CD14-positive monocyte (primary cell): ENCODE measurements around the gene CNTN5. TPM values are rescaled to one million over a fixed set of nuclear protein-coding genes. Genes with fewer than 3 reads are reported as not detected.

ENCODE experiments used
- DNase-seq, 3 donors: peaks; one replicate each; pipeline ENCODE4 v3.0.0-alpha.2; 2011 to 2022
- H2AFZ ChIP-seq: 2 replicates; pipeline ENCODE4 v1.6.0; 2012; ENCODE audit warnings: mild to moderate bottlenecking, low read depth, low read length, inconsistent platforms; ENCODE audit not compliant: insufficient read depth, poor library complexity, severe bottlenecking
- H3K27ac ChIP-seq, 2 donors: 1 replicate in 1 of 2; 2 replicates in 1 of 2; pipeline ENCODE4 v1.5.1; 2012 to 2013; ENCODE audit warnings: low read length in 2 of 2, control low read depth in 1 of 2, inconsistent platforms in 1 of 2, low read depth in 1 of 2, mild to moderate bottlenecking in 1 of 2
- H3K27me3 ChIP-seq, 2 donors: one replicate each; pipeline versions ENCODE4 v1.6.0 to v1.6.1; 2011 to 2013; ENCODE audit warnings: low read length in 2 of 2; ENCODE audit not compliant: control insufficient read depth in 2 of 2, insufficient read depth in 2 of 2
- H3K36me3 ChIP-seq, 2 donors: replicated peaks in 1 of 2; 1 replicate in 1 of 2; 2 replicates in 1 of 2; pipeline versions ENCODE4 v1.5.1 to v1.6.1; 2012 to 2013; ENCODE audit warnings: low read length in 2 of 2, control low read depth in 1 of 2, inconsistent platforms in 1 of 2, mild to moderate bottlenecking in 1 of 2; ENCODE audit not compliant: insufficient read depth in 2 of 2, control insufficient read depth in 1 of 2
- H3K4me1 ChIP-seq, 2 donors: 1 replicate in 1 of 2; 2 replicates in 1 of 2; pipeline versions ENCODE4 v1.5.1 to v1.6.1; 2012 to 2013; ENCODE audit warnings: low read length in 2 of 2, control low read depth in 1 of 2, inconsistent platforms in 1 of 2, mild to moderate bottlenecking in 1 of 2, moderate library complexity in 1 of 2; ENCODE audit not compliant: insufficient read depth in 2 of 2, control insufficient read depth in 1 of 2
- H3K4me2 ChIP-seq: replicated peaks from 2 replicates; pipeline ENCODE3; 2012; ENCODE audit warnings: low read length, moderate library complexity, mild to moderate bottlenecking; ENCODE audit not compliant: poor library complexity, severe bottlenecking; ENCODE audit errors: extremely low read depth
- H3K4me3 ChIP-seq, 3 experiments: fragments of 200-600 bp in 1 of 3; sonication (generic) in 1 of 3; replicated peaks in 1 of 3; 1 replicate in 2 of 3; 2 replicates in 1 of 3; pipeline ENCODE4 v1.5.1; 2011 to 2013; ENCODE audit warnings: low read length in 3 of 3, mild to moderate bottlenecking in 3 of 3, control low read depth in 2 of 3, low read depth in 2 of 3, inconsistent platforms in 1 of 3, moderate library complexity in 1 of 3
- H3K79me2 ChIP-seq: 2 replicates; pipeline ENCODE4 v1.6.0; 2012; ENCODE audit warnings: mild to moderate bottlenecking, control low read depth, inconsistent platforms, low read length, moderate library complexity; ENCODE audit not compliant: insufficient read depth
- H3K9ac ChIP-seq: 2 replicates; pipeline ENCODE4 v1.6.0; 2017; ENCODE audit warnings: low read length, mild to moderate bottlenecking; ENCODE audit not compliant: insufficient read depth, poor library complexity, severe bottlenecking
- H3K9me3 ChIP-seq, 2 donors: replicated peaks in 1 of 2; 1 replicate in 1 of 2; 2 replicates in 1 of 2; pipeline versions ENCODE4 v1.5.1 to v1.6.1; 2012 to 2013; ENCODE audit warnings: low read length in 2 of 2, control low read depth in 1 of 2; ENCODE audit not compliant: control insufficient read depth in 1 of 2, insufficient read depth in 1 of 2
- H4K20me1 ChIP-seq: 2 replicates; pipeline ENCODE4 v1.6.0; 2012; ENCODE audit warnings: mild to moderate bottlenecking, low read length, control low read depth, moderate library complexity; ENCODE audit not compliant: insufficient read depth
- H3K27ac Mint-ChIP-seq, 7 donors: one replicate each; pipeline ENCODE4 v1.8.0; 2020; ENCODE audit warnings: mild to moderate bottlenecking in 7 of 7, mixed read lengths in 7 of 7, moderate library complexity in 6 of 7, inconsistent platforms in 2 of 7
- H3K27me3 Mint-ChIP-seq, 3 donors: one replicate each; pipeline ENCODE4 v1.8.0; 2021 to 2022; ENCODE audit warnings: low read depth in 3 of 3, mild to moderate bottlenecking in 3 of 3, mixed read lengths in 3 of 3, moderate library complexity in 3 of 3, inconsistent platforms in 1 of 3
- H3K36me3 Mint-ChIP-seq, 2 donors: one replicate each; pipeline ENCODE4 v1.8.0; 2020; ENCODE audit warnings: mixed read lengths in 2 of 2, inconsistent platforms in 1 of 2, mild to moderate bottlenecking in 1 of 2
- H3K4me1 Mint-ChIP-seq: one replicate; pipeline ENCODE4 v1.8.0; 2020; ENCODE audit warnings: mild to moderate bottlenecking, mixed read lengths
- H3K4me3 Mint-ChIP-seq, 2 donors: one replicate each; pipeline ENCODE4 v1.8.0; 2020; ENCODE audit warnings: mild to moderate bottlenecking in 2 of 2, mixed read lengths in 2 of 2, moderate library complexity in 1 of 2
- H3K9me3 Mint-ChIP-seq, 7 donors: one replicate each; pipeline ENCODE4 v1.8.0; 2020 to 2022; ENCODE audit warnings: mixed read lengths in 7 of 7, mild to moderate bottlenecking in 6 of 7, moderate library complexity in 6 of 7, inconsistent platforms in 2 of 7
- CTCF ChIP-seq: fragments of 200-600 bp; IDR thresholded peaks from one replicate; pipeline ENCODE4 v1.8.0; 2022; ENCODE audit warnings: antibody characterized with exemption, mild to moderate bottlenecking
- WGBS: methylation state at CpG from one replicate; pipeline ENCODE4 v1.1.5; 2013; ENCODE audit warnings: missing lambda C conversion rate; ENCODE audit not compliant: insufficient coverage; 5-methylcytosine and 5-hydroxymethylcytosine counted together
- intact Hi-C, 2 donors: fragments of 100-400 bp; cut with micrococcal nuclease; formaldehyde crosslinking; loops; one replicate each; pipeline versions ENCODE4 v1.15.0 to v1.15.1; 2023
- polyA plus RNA-seq, 3 donors: library from polyadenylated mRNA; depleted of rRNA in 1 of 3; unstranded in 2 of 3; stranded (reverse) in 1 of 3; fragments of 300-500 nt in 2 of 3; fragments of >200 nt in 1 of 3; fragmentation: Illumina TruSeq in 2 of 3; gene quantifications; 1 replicate in 2 of 3; 2 replicates in 1 of 3; pipeline ENCODE4 v1.2.3, GENCODE V29; 2012 to 2021

Gene CNTN5
- polyA plus RNA-seq, 3 donors: not detected

- peak in 2 of 3 donors; percentile 5 to 9 for DNase-seq
- H3K9me3 Mint-ChIP-seq: peaks cover 0 to 5% (median 1%) of the 10 kb centered on the region in 7 donors
- H3K4me3 Mint-ChIP-seq: no peak overlapping the region
- peaks cover 0 to 2% of the 10 kb centered on the region in 2 donors for H3K36me3 Mint-ChIP-seq
- peaks cover 14 to 18% (median 17%) of the 10 kb centered on the region in 3 donors for H3K27me3 Mint-ChIP-seq
- Histone ChIP-seq H3K9ac (no peak overlapping the region), H3K36me3 (no peaks in the 10 kb centered on the region), H3K27me3 (peaks cover 13 to 20% of the 10 kb centered on the region in 2 donors), H3K27ac (no peak overlapping the region), H3K9me3 (peaks cover 0 to 3% of the 10 kb centered on the region in 2 donors), H3K4me1 (no peaks in the 10 kb centered on the region), H3K79me2 (no peaks in the 10 kb centered on the region), H2AFZ (no peak overlapping the region), H3K4me2 (no peak overlapping the region), H3K4me3 (no peak overlapping the region), H4K20me1 (no peaks in the 10 kb centered on the region)
- no CpG with 5 or more reads among the region's 3 CpGs for WGBS
- TF ChIP-seq CTCF: peak; percentile 90
- no peak overlapping the region for H3K27ac Mint-ChIP-seq
- intact Hi-C loops: no loop called here
- H3K4me1 Mint-ChIP-seq: peaks cover 4% of the 10 kb centered on the region
Measured at GRCh38 chr11:99015634-99016454, 4.9 kb upstream of the CNTN5 start.

GRCh38 chr11:99019696-99020095 is 1.1 kb upstream of the CNTN5 start:
- H3K36me3 ChIP-seq: no peaks in the 10 kb centered on the region
- H3K4me2 ChIP-seq: no peak overlapping the region
- H3K27me3 ChIP-seq: peaks cover 21 to 39% of the 10 kb centered on the region in 2 donors
- Mint-ChIP-seq H3K4me1 (peaks cover 4% of the 10 kb centered on the region), H3K4me3 (peak overlapping the region in 1 of 2 donors; percentile 88), H3K36me3 (peaks cover 0 to 2% of the 10 kb centered on the region in 2 donors), H3K27ac (no peak overlapping the region), H3K27me3 (peaks cover 17 to 30% (median 26%) of the 10 kb centered on the region in 3 donors), H3K9me3 (peaks cover 0 to 7% (median 1%) of the 10 kb centered on the region in 7 donors)
- H3K4me1 ChIP-seq: no peaks in the 10 kb centered on the region
- WGBS: 62% methylated on average over 2 of the region's 8 CpGs
- DNase-seq: no peak
- intact Hi-C loops: no loop called here
- H2AFZ ChIP-seq: no peak overlapping the region
- TF ChIP-seq CTCF: no peak
- H3K4me3 ChIP-seq: no peak overlapping the region
- H3K79me2 ChIP-seq: no peaks in the 10 kb centered on the region
- H3K27ac ChIP-seq: no peak overlapping the region
- no peak overlapping the region for H3K9ac ChIP-seq
- no peaks in the 10 kb centered on the region for H4K20me1 ChIP-seq
- peaks cover 0 to 3% of the 10 kb centered on the region in 2 donors for H3K9me3 ChIP-seq
